ENCODE results near the gene C9orf85.
"Not testable (repeated sequence)": the region's sequence is repeated elsewhere in the genome, so short reads cannot be mapped to it uniquely, and the experiment has no call there.

- TF ChIP-seq, protein P1, sequence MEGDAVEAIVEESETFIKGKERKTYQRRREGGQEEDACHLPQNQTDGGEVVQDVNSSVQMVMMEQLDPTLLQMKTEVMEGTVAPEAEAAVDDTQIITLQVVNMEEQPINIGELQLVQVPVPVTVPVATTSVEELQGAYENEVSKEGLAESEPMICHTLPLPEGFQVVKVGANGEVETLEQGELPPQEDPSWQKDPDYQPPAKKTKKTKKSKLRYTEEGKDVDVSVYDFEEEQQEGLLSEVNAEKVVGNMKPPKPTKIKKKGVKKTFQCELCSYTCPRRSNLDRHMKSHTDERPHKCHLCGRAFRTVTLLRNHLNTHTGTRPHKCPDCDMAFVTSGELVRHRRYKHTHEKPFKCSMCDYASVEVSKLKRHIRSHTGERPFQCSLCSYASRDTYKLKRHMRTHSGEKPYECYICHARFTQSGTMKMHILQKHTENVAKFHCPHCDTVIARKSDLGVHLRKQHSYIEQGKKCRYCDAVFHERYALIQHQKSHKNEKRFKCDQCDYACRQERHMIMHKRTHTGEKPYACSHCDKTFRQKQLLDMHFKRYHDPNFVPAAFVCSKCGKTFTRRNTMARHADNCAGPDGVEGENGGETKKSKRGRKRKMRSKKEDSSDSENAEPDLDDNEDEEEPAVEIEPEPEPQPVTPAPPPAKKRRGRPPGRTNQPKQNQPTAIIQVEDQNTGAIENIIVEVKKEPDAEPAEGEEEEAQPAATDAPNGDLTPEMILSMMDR (IDR thresholded peaks at IDR 0.05): not testable (repeated sequence)
- not testable (repeated sequence) for TF ChIP-seq POLR2A (IDR thresholded peaks at IDR 0.05)
Measured at GRCh38 chr9:71898756-71899155, 12.7 kb upstream of the C9orf85 start.
